HCT116 (cell line): ENCODE data around the gene MOB3B. TPM values are rescaled to one million over a fixed set of nuclear protein-coding genes. Genes with fewer than 3 reads are reported as not detected.

Experiments
- ATAC-seq: fragments of 200-7000 bp; cut with Tn5 transposase; 2 replicates; pipeline ENCODE4 v1.9.1; 2020; ENCODE audit warnings: mild to moderate bottlenecking, moderate library complexity
- BruUV-seq: library from RNA; stranded (reverse); fragments of 400-500 nt; replicated peaks from 2 replicates; lab custom pipeline; 2021; lab: Mats Ljungman, UMichigan
- CTCF ChIA-PET: fragments of 300-600 bp; sonication (Branson Sonifier 250); formaldehyde crosslinking; loops from one replicate; lab custom pipeline; 2021; ENCODE audit warnings: antibody characterized with exemption; lab: Charles Lee
- POLR2A ChIA-PET: fragments of 300-600, 350-600 bp; sonication (Branson Sonifier 250); formaldehyde crosslinking; loops from one replicate; lab custom pipeline; 2021; ENCODE audit warnings: antibody characterized with exemption; lab: Charles Lee
- RAD21 ChIA-PET, 2 experiments: fragments of 300-600 bp; sonication (Branson Sonifier 250); formaldehyde crosslinking; loops; one replicate each; lab custom pipeline; 2023; ENCODE audit warnings: low total read pairs in 2 of 2; ENCODE audit not compliant: uncharacterized antibody in 2 of 2, unreplicated experiment in 2 of 2, low non-redundant PET in 1 of 2; lab: Charles Lee
- DNase-seq: peaks from one replicate; pipeline ENCODE4 v3.0.0-alpha.2; 2010; ENCODE audit warnings: low read depth, low spot score
- H2AFZ ChIP-seq: fragments of 200-600 bp; shearing (Covaris generic), sonication (generic); 2 replicates; pipeline ENCODE4 v1.6.1; 2017; ENCODE audit warnings: low read depth, mixed run types, mixed read lengths, antibody characterized with exemption, low read length; ENCODE audit not compliant: poor library complexity, severe bottlenecking
- H3K27ac ChIP-seq: 2 replicates; pipeline ENCODE4 v1.5.1; 2012; ENCODE audit warnings: low read depth, low read length
- H3K27me3 ChIP-seq: fragments of 200-600 bp; sonication (generic); 2 replicates; pipeline ENCODE4 v1.6.1; 2016; ENCODE audit warnings: mixed run types, low read length, mixed read lengths; ENCODE audit not compliant: insufficient read depth
- H3K36me3 ChIP-seq, 2 experiments: fragments of 200-500 bp in 1 of 2; fragments of 200-600 bp in 1 of 2; sonication (Bioruptor generic) in 1 of 2; sonication (generic) in 1 of 2; 2 replicates each; pipeline versions ENCODE4 v1.5.1 to v1.6.1; 2014 to 2016; ENCODE audit warnings: low read length in 2 of 2, inconsistent platforms in 1 of 2, mixed read lengths in 1 of 2, mixed run types in 1 of 2; ENCODE audit not compliant: insufficient read depth in 2 of 2, control insufficient read depth in 1 of 2
- H3K4me1 ChIP-seq, 2 experiments: fragments of 200-600 bp in 1 of 2; sonication (generic) in 1 of 2; 2 replicates each; pipeline versions ENCODE4 v1.5.1 to v1.6.1; 2012 to 2017; ENCODE audit warnings: low read length in 2 of 2, inconsistent platforms in 1 of 2, mild to moderate bottlenecking in 1 of 2, mixed read lengths in 1 of 2, mixed run types in 1 of 2, moderate library complexity in 1 of 2; ENCODE audit not compliant: insufficient read depth in 2 of 2, control insufficient read depth in 1 of 2
- H3K4me2 ChIP-seq: fragments of 200-600 bp; sonication (generic); 2 replicates; pipeline ENCODE4 v1.6.1; 2017; ENCODE audit warnings: mixed run types, low read length, mixed read lengths
- H3K4me3 ChIP-seq, 2 experiments: fragments of 200-600 bp in 1 of 2; sonication (generic) in 1 of 2; replicated peaks in 1 of 2; 2 replicates each; pipeline ENCODE4 v1.5.1; 2011 to 2016; ENCODE audit warnings: low read length in 2 of 2, control low read depth in 1 of 2, low read depth in 1 of 2, mild to moderate bottlenecking in 1 of 2, mixed read lengths in 1 of 2, mixed run types in 1 of 2
- H3K79me2 ChIP-seq: fragments of 200-600 bp; sonication (generic); 2 replicates; pipeline ENCODE4 v1.6.1; 2017; ENCODE audit warnings: mild to moderate bottlenecking, mixed run types, low read length, moderate library complexity, mixed read lengths; ENCODE audit not compliant: insufficient read depth
- H3K9ac ChIP-seq: fragments of 200-600 bp; sonication (generic); 2 replicates; pipeline ENCODE4 v1.6.1; 2016; ENCODE audit warnings: low read length, mixed read lengths
- H3K9me2 ChIP-seq: fragments of 200-600 bp; sonication (generic), shearing (Covaris generic); 2 replicates; pipeline ENCODE4 v1.6.1; 2017; ENCODE audit warnings: mixed run types, mild to moderate bottlenecking, moderate library complexity; ENCODE audit not compliant: insufficient read depth
- H3K9me3 ChIP-seq, 2 experiments: fragments of 200-500 bp in 1 of 2; fragments of 200-600 bp in 1 of 2; sonication (Bioruptor generic) in 1 of 2; sonication (generic) in 1 of 2; 2 replicates each; pipeline ENCODE4 v1.6.1; 2014 to 2017; ENCODE audit warnings: low read length in 2 of 2, mixed read lengths in 2 of 2, inconsistent platforms in 1 of 2, low read depth in 1 of 2, mild to moderate bottlenecking in 1 of 2, mixed run types in 1 of 2, moderate library complexity in 1 of 2; ENCODE audit not compliant: control insufficient read depth in 1 of 2, insufficient read depth in 1 of 2
- H4K20me1 ChIP-seq: fragments of 200-600 bp; sonication (generic), shearing (Covaris generic); 2 replicates; pipeline ENCODE4 v1.6.1; 2017; ENCODE audit warnings: mixed run types, mild to moderate bottlenecking, moderate library complexity; ENCODE audit not compliant: insufficient read depth
- ELF1 ChIP-seq: IDR thresholded peaks from 2 replicates; pipeline ENCODE4 v1.6.1; 2012; ENCODE audit warnings: low read depth, borderline replicate concordance
- FOSL1 ChIP-seq: IDR thresholded peaks from 2 replicates; pipeline ENCODE4 v1.6.1; 2012; ENCODE audit warnings: low read depth
- POLR2A ChIP-seq: IDR thresholded peaks from 2 replicates; pipeline ENCODE4 v1.7.0; 2011; ENCODE audit warnings: borderline replicate concordance; ENCODE audit not compliant: insufficient read depth, insufficient read length; ENCODE audit errors: extremely low read depth
- RAD21 ChIP-seq: IDR thresholded peaks from 2 replicates; pipeline ENCODE4 v1.6.1; 2012; ENCODE audit warnings: low read depth, mild to moderate bottlenecking
- SP1 ChIP-seq: IDR thresholded peaks from 2 replicates; pipeline ENCODE4 v1.6.1; 2012; ENCODE audit warnings: low read depth
- YY1 ChIP-seq: IDR thresholded peaks from 2 replicates; pipeline ENCODE4 v1.6.1; 2011; ENCODE audit warnings: low read length, low read depth, moderate library complexity, mild to moderate bottlenecking; ENCODE audit not compliant: insufficient replicate concordance; ENCODE audit errors: extremely low read depth
- intact Hi-C: fragments of 100-400 bp; cut with micrococcal nuclease; formaldehyde crosslinking; loops from 2 replicates; pipeline ENCODE4 v1.10.0; 2022
- total RNA-seq: library from RNA; stranded (reverse); gene quantifications from one replicate; pipeline ENCODE4 v1.2.1, GENCODE V29; 2021; ENCODE audit not compliant: unreplicated experiment
- TF ChIP-seq, protein P1 (sequence below): IDR thresholded peaks from 2 replicates; pipeline ENCODE4 v1.6.1; 2012; ENCODE audit warnings: low read depth
- TF ChIP-seq, protein P2 (sequence below): IDR thresholded peaks from 2 replicates; pipeline ENCODE4 v1.6.1; 2012
- TF ChIP-seq, protein P3 (sequence below): IDR thresholded peaks from 2 replicates; pipeline ENCODE4 v1.6.1; 2011; ENCODE audit warnings: mild to moderate bottlenecking, low read length, moderate library complexity; ENCODE audit not compliant: insufficient replicate concordance; ENCODE audit errors: extremely low read depth

Gene MOB3B
- total RNA-seq, 1 experiment from 2014 or later: 1.2 TPM

DNA sequence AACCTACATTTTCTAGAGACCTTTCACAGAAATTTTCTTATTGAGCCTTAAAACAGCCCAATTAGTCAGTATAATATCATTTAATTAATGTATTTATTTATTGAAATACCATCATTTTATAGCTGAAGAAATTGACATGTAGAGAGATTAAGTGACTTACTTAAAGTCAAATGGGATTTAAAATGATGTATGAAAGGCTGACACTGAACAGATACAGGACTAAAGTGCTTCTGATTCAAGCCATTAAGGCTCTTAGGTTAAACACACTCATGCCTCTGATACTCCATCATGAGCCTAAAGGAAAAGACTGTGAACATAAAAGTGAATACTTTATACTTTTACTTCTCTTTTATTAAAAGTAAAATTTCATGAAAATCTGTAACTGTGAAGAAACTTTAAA is 30.8 kb upstream of the MOB3B start:
- Histone ChIP-seq H3K27ac (no peak overlapping the region), H2AFZ (no peak overlapping the region), H3K4me3 (no peak overlapping the region), H3K9me2 (no peaks in the 10 kb centered on the region), H3K4me1 (no peaks in the 10 kb centered on the region), H3K79me2 (no peaks in the 10 kb centered on the region), H3K27me3 (no peaks in the 10 kb centered on the region), H3K9me3 (no peaks in the 10 kb centered on the region), H3K9ac (no peak overlapping the region), H4K20me1 (no peaks in the 10 kb centered on the region), H3K36me3 (peaks cover 0 to 4% of the 10 kb centered on the region in 2 experiments; a peak in 1 of 4 replicates), H3K4me2 (no peak overlapping the region)
- DNase-seq: no peak
- intact Hi-C loops: no loop called here
- RAD21 ChIA-PET: no interaction called here
- no TSS peak for BruUV-seq
- TF ChIP-seq, protein P1, sequence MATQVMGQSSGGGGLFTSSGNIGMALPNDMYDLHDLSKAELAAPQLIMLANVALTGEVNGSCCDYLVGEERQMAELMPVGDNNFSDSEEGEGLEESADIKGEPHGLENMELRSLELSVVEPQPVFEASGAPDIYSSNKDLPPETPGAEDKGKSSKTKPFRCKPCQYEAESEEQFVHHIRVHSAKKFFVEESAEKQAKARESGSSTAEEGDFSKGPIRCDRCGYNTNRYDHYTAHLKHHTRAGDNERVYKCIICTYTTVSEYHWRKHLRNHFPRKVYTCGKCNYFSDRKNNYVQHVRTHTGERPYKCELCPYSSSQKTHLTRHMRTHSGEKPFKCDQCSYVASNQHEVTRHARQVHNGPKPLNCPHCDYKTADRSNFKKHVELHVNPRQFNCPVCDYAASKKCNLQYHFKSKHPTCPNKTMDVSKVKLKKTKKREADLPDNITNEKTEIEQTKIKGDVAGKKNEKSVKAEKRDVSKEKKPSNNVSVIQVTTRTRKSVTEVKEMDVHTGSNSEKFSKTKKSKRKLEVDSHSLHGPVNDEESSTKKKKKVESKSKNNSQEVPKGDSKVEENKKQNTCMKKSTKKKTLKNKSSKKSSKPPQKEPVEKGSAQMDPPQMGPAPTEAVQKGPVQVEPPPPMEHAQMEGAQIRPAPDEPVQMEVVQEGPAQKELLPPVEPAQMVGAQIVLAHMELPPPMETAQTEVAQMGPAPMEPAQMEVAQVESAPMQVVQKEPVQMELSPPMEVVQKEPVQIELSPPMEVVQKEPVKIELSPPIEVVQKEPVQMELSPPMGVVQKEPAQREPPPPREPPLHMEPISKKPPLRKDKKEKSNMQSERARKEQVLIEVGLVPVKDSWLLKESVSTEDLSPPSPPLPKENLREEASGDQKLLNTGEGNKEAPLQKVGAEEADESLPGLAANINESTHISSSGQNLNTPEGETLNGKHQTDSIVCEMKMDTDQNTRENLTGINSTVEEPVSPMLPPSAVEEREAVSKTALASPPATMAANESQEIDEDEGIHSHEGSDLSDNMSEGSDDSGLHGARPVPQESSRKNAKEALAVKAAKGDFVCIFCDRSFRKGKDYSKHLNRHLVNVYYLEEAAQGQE: no peak
- no peak for TF ChIP-seq RAD21
- no peak for TF ChIP-seq POLR2A
- TF ChIP-seq FOSL1: no peak
- TF ChIP-seq SP1: no peak
- TF ChIP-seq ELF1: no peak
- CTCF ChIA-PET: no interaction called here
- ATAC-seq: no peak
- POLR2A ChIA-PET: no interaction called here

DNA sequence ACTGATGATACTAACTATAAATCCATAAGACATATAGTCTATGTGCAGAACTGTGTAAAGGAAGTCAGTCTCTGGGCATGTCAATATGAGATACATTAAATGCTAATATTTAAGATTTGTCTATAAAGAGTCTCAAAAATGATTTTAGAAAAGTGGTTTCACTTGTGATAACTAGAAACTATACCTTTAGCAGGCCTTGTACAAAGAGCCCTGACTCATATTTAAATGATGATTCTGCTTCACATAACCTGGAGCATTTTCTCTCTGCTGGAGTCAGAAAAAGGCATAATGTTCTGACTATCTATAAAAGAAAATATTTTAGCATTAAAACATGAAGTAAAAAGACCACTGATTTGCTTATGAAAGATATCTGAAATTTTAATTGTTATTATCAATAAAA is 28.7 kb upstream of the MOB3B start:
- ATAC-seq (no peak), DNase-seq (no peak)
- Histone ChIP-seq H3K4me3 (no peak overlapping the region), H3K9ac (no peak overlapping the region), H3K9me3 (no peaks in the 10 kb centered on the region), H4K20me1 (no peaks in the 10 kb centered on the region; the same call in 1 of the 2 replicates), H2AFZ (no peak overlapping the region), H3K36me3 (peaks cover 0 to 4% of the 10 kb centered on the region in 2 experiments; a peak in 1 of 4 replicates), H3K27me3 (no peaks in the 10 kb centered on the region), H3K4me2 (no peak overlapping the region), H3K27ac (no peak overlapping the region), H3K9me2 (no peaks in the 10 kb centered on the region), H3K4me1 (no peaks in the 10 kb centered on the region), H3K79me2 (no peaks in the 10 kb centered on the region)
- RAD21 ChIA-PET: no interaction called here
- no TSS peak for BruUV-seq
- CTCF ChIA-PET: interaction anchor here (0.6 kb wide), 1 partner anchor 283 kb away, joined by 3 read pairs; no protein-coding TSS in a partner anchor
- intact Hi-C loops: no loop called here
- POLR2A ChIA-PET: interaction anchor here (1.5 kb wide), 1 partner anchor 15 kb away, joined by 3 read pairs; the partner anchor contains the start of gene C9orf72
- TF ChIP-seq, protein P1: no peak
- TF ChIP-seq, protein P2, sequence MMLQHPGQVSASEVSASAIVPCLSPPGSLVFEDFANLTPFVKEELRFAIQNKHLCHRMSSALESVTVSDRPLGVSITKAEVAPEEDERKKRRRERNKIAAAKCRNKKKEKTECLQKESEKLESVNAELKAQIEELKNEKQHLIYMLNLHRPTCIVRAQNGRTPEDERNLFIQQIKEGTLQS: no peak
- TF ChIP-seq POLR2A (no peak), RAD21 (no peak), YY1 (no peak)
- TF ChIP-seq, protein P3, sequence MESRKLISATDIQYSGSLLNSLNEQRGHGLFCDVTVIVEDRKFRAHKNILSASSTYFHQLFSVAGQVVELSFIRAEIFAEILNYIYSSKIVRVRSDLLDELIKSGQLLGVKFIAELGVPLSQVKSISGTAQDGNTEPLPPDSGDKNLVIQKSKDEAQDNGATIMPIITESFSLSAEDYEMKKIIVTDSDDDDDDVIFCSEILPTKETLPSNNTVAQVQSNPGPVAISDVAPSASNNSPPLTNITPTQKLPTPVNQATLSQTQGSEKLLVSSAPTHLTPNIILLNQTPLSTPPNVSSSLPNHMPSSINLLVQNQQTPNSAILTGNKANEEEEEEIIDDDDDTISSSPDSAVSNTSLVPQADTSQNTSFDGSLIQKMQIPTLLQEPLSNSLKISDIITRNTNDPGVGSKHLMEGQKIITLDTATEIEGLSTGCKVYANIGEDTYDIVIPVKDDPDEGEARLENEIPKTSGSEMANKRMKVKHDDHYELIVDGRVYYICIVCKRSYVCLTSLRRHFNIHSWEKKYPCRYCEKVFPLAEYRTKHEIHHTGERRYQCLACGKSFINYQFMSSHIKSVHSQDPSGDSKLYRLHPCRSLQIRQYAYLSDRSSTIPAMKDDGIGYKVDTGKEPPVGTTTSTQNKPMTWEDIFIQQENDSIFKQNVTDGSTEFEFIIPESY: no peak
